Left cardiac atrium (tissue), 4 donors: ENCODE measurements around the gene WWC2. TPM values are rescaled to one million over a fixed set of nuclear protein-coding genes. Genes with fewer than 3 reads are reported as not detected.

Experiments used
- ATAC-seq, 2 donors: fragments of 200-7000 bp; cut with Tn5 transposase; one replicate each; pipeline ENCODE4 v1.9.1; 2020; ENCODE audit warnings: mild to moderate bottlenecking in 2 of 2, moderate library complexity in 2 of 2
- DNase-seq: peaks from one replicate; pipeline ENCODE4 v3.0.0-alpha.2; 2020
- intact Hi-C, 2 donors: fragments of 100-400 bp; cut with DNase I; formaldehyde crosslinking; loops; one replicate each; pipeline versions ENCODE4 v1.14.1 to v1.15.1; 2022 to 2023
- total RNA-seq, 2 donors: library from RNA; stranded (reverse); fragmentation: NEBNext Ultra II Directional; extraction: Animal tissue kit (Norgen Biotek cat#: 25700); gene quantifications; one replicate each; pipeline ENCODE4 v1.2.1, GENCODE V29; 2021
- donor health status: DM: no; HTN: yes; CAD: no.
- donor health status: DM: no; HTN: yes; CAD: no; lungs with severe emphysema.
- donor health status: DM: yes; HTN: yes; CAD: no.
- donor health status: Dilated cardiomyopathy.

WWC2 gene
- total RNA-seq, 2 donors from 2014 or later, result 31.5 to 32.3 TPM

DNA sequence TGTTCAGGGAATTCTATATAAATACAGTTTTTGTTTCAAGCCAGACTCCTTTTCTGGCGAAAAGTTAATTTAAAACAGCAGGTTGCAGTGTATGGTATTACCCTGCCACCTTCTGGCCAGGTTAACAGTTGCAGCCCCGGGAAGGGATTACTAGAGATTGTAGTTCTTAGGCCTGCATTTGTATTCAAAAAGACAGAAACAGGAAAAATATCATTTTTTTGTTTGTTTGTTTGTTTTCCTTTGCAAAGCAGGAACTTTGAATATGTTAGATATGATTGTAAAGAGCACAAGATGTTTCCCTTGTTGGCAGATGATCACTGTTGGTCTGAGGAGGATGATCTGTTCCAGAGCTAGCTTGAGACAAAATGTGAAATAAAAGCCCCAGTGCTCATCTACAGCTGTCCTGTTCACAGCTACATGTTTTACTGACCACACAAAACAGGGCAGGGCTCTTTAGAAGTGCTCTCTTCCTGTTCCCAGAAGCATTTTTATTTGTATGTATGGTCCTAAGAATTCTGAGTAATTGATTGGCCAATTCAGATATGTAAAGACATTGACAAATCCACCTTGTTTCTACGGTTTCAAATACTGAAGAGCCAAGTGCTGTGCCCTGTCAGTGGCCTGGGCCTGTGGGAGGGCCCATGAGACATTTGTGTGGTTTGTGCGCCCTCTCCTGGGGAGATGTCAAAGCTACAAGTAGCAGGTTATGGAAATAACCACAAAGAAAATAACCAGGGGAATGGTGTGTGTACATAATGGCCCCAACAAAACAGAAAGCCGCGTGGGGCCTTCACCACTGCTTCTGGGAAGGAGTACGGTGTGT, 163.1 kb downstream of the WWC2 start:
- intact Hi-C loops, result loop anchor here (1.0 to 10.0 kb wide), 4 partner anchors 189 to 457 kb away; no protein-coding TSS in a partner anchor
- ATAC-seq (peak; percentile 94 to 97), DNase-seq (peak; percentile 82)

DNA sequence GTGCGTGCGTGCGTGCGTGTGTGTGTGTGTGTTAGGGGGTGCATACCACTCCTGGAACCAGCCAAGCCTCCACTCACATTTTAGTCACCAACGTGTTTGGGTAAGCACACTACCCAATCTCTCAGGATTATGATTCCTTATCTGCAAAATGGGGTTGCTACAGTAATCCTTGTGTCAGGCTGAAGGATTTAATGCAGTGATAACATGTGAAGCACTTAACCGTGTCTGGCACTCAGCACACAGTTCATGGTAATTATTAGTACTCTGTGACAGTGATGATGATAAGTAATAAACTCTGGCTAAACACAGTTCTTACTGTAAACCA, 163.7 kb downstream of the WWC2 start:
- ATAC-seq, result no peak
- no peak for DNase-seq
- intact Hi-C loops, result loop anchor here (1.0 to 10.0 kb wide), 4 partner anchors 189 to 458 kb away; no protein-coding TSS in a partner anchor

DNA sequence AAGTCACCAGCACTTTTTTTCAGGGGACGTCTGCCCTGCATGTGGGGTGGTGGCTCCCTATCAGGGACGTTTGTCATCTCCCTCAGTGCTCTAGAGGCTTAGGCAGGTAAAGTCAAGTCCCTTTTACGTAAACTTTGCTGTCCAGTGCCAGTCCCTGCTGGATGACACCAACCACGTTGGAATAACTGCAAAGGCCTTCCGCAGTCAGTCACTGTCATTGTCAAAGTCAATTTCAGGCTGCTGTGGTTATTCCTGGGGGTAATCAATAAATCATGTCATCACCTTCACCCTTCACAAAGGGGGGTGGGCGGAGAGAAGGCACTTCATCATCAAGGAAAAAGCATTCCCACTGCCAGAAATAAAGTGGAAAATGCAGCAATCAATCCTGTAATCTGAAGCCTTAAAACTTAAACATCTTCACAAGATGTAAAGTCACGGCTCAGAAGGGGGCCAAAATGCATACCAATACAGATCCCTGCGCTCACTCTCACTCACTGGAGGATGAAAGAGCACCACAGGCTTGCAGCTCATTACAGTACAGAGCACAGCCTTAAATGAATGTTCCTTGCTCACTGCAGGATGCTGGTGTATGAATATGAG, 164.8 kb downstream of the WWC2 start:
- intact Hi-C loops, result loop anchor here (2.0 to 10.0 kb wide), 3 partner anchors 323 to 459 kb away; no protein-coding TSS in a partner anchor
- ATAC-seq (no peak), DNase-seq (no peak)

DNA sequence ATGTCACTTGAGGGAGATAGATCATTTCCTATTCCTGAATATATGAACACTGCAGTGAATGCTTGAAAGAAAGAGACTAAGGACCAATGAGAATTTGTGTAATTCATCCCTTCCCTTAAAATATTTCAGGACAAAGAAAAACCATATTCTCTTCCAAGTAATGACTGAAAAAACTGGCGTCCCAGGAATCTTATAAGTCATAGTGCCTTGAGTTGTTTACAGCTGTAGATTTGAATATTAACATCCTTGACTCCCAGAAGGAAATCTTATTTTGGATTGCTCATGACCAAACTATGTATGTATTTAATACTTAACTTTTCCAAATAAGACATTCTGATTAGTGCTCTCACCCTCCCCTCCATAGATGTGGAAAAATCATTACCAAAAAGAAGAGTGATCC, 165.6 kb downstream of the WWC2 start:
- DNase-seq (no peak), ATAC-seq (no peak)
- intact Hi-C loops, result loop anchor here (5.0 to 10.0 kb wide), 2 partner anchors 327 to 460 kb away; no protein-coding TSS in a partner anchor

DNA sequence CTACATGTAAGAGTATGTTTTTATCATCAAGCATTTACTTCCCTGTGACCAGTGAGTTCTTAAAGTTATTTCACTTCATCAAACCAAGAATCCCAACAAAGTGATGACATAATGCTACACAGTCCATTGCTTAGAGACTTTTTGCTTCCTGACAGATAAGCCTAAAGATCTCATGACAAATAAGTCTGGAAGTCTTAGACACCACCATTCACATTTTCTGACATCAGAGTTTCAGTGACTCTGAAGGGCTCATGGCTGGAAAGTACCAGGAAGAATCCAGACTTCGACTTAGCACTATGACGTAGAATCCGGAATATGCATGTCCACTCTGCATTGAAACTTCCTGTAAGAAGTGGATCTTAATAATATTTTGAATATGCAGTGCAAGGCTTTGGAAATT, 167.3 kb downstream of the WWC2 start:
- ATAC-seq (no peak), DNase-seq (no peak)
- intact Hi-C loops, result loop anchor here in 1 of 2 donors (10.0 kb wide), 1 partner anchor 462 kb away; no protein-coding TSS in a partner anchor

DNA sequence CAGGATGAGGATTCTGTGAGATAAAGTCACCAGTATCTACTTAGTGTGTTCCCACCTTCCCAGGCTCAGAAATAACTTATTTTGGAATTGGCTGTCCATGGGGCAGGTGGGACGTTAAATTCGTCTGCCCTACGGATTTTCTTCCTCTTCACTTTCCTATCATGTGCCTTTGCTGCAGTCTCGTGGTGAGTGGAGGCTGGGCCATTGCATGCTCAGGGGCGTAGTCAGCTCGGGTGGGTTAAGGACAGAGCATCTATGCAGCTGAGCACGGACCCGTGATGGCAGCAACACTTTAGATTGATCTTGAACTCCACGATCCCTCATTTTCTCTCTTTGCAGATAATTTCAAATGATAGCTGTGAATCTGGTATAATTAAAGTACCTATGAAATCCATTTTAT, 169.5 kb downstream of the WWC2 start:
- intact Hi-C loops, result loop anchor here in 1 of 2 donors (10.0 kb wide), 1 partner anchor 464 kb away; no protein-coding TSS in a partner anchor
- ATAC-seq, result no peak
- no peak for DNase-seq

DNA sequence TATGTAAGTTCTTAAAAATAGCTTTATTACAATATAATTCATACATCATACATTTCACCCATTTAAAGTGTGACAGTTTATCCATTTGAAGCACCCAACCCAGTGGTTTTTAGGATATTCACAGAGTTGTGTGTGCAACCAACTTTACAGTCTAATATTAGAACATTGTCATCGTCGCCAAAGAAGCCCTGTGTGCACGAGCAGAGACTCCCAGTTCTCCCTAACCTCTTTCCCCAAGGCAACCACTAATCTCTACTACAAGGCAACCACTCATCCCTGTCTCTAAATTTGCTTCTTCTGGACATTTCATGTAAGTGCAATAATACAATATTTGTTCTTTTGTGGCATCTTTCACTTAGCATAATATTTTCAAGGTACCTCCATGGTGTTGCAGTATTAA, 173.3 kb downstream of the WWC2 start:
- intact Hi-C loops, result no loop called here
- DNase-seq (no peak), ATAC-seq (no peak)

DNA sequence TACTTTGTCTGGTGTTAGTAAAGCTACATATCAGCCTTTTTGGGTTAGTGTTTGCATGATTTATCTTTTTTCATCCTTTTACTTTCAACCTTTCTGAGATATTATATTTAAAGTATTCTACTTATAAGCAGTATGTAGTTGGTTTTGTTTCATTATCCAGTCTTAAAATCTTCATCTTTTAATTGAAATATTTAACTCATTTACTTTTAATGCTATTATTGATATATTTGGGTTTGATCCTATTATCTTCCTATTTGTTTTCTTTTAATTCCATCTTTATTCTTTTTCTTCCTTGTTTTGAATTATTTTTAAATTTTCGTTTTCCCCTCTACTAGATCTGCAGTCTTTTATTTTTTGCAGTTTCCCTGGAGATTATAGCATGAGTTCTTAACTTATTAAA, 177.0 kb downstream of the WWC2 start:
- DNase-seq (no peak), ATAC-seq (no peak)
- intact Hi-C loops, result no loop called here

DNA sequence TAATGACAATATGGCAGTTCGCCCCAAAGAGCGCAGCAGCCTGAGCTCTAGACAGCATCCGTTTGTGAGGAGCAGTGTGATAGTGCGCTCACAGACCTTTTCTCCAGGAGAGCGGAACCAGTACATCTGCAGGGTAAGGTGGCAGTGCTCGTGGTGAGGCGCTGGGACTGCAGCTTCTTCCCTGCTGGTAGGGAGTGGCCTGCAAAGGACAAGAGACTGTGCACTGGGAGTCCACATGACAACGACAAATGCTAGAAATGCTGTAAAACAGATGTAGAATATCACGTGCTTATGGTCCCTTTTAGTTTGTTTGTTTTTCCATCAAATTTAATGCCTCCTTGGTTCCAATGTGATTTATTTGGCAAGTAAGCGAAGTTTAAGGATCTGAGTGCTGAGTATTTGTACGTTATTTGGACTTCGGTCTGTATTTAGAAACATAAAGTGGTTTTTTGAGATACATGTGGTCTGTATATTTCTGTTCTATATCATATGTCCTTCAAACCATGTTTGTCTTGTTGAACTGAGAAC, 185.3 kb downstream of the WWC2 start:
- ATAC-seq (no peak), DNase-seq (no peak)
- intact Hi-C loops, result no loop called here

DNA sequence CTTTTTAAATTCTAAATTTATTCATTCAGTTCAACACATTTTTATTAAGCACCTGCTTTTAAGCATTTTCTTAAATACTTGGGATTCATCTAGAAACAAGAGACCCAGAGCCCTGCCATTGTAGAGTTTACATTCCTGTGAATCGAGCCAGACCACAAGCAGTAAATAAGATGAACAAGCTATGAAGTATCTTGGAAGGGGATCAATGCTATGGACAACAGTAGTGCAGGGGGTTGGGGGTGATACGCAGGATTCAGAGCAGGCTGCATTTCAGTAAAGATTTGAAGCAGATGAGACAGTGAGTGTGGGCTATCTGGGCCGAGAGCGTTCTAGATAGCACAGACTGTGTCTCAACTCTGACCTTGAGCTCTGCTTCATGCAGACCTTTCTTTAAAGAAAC, 185.9 kb downstream of the WWC2 start:
- no peak for ATAC-seq
- no peak for DNase-seq
- intact Hi-C loops, result no loop called here

DNA sequence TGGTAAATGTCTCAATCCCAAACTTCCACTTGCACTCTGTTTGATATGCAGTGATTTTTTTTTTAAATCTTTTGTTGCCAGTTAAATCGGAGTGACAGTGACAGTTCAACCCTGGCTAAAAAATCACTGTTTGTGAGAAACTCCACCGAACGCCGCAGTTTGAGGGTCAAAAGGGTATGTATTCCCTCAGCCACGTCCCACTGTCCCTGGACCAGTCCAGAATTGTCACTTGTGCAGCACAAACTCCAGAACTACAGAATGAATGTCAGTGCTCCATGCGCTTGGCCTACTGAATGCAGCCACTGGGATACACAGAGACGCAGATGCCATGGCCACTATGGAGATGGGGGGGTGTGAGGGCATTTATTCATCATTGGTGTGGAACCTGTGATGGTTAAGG, 186.8 kb downstream of the WWC2 start:
- ATAC-seq (no peak), DNase-seq (no peak)
- intact Hi-C loops, result no loop called here

DNA sequence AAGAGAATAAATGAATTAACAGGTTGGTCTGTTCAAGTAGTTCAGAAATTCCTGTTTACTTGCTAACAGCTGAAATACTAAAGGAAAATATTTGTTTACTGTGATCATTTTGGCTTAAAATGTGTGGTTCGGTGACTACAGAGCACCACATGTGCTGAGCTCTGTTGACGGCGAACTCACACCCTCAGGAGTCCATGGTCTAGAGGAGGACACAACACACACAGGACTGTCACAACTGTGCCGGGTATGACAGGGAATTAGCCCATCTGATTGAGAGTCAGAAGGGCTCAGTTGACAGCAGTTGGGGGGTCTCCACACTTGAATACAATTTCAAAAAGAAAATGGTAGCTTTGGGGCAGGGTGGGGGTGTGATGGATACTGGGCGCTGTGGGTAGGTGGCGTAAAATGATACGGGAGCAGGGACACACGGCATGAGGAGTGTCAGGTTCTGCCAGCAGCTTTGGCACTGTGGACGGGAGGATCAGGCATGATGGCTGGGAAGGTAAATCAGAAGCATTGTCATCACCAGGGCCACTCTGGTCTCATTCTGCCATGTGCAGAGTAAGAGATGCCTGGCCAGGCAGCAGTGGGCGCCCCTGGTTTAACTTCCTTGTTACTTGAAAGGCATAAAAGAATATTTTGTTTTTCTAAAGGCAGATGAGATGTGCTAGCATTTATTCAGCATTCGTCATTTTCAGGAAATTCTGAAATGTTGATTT, 187.7 kb downstream of the WWC2 start:
- ATAC-seq (no peak), DNase-seq (no peak)
- intact Hi-C loops, result no loop called here

DNA sequence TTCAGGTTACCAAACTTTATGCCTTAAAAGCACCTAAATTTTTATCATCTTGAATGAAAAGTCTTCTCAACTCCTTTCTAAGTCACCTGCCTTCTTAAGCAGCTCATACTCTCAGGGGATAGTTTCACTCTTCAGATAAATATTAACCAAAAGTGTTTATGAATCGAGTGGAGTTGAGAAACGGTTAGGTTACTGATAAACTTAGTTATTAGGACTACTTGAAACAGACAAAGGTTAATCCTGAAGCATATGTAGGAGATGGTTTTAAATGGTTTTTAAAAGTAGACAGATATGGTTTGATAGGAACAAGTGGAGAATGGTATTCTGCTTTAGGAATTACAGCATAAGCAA, 188.2 kb downstream of the WWC2 start:
- intact Hi-C loops, result no loop called here
- DNase-seq, result no peak
- no peak for ATAC-seq

DNA sequence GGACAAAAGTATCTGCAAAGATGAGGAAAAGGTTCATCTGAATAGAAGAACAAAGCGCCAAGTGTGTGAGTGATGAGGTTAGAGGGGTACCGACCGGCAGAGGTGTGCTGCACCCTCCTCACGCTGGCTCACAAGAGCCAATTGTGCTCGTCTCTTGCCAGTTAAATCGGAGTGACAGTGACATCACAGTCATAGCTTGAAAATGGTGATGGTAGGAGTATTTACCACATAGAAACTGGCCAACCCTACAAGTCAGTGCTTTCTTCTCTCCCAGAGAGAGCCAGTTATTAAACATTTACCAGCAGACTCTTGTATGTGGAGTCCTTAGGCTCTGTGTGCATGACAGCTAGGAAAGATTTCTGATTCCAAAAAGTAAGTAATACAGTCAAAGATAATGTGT, 188.6 kb downstream of the WWC2 start:
- DNase-seq (no peak), ATAC-seq (no peak)
- intact Hi-C loops, result no loop called here

DNA sequence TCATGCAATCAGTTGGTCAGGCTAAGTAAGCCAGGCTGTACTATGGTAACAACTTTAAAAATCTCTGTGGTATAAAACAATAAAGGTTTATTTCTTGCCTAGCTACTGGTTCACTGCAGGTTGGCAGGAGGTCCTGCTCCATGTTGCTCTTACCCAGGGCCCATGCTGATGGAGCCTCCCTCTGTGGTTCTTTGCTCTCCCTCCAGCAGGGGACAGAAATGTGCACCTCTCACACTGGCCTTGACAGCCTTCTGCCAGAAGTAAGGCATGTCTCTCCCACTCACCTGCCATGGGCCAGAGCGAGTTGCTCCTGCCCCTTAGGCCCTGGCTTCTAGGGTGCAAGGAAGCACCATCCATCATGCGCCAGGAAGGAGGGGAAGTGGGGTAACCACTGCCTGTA, 189.9 kb downstream of the WWC2 start:
- ATAC-seq, result no peak
- intact Hi-C loops, result no loop called here
- DNase-seq, result no peak

DNA sequence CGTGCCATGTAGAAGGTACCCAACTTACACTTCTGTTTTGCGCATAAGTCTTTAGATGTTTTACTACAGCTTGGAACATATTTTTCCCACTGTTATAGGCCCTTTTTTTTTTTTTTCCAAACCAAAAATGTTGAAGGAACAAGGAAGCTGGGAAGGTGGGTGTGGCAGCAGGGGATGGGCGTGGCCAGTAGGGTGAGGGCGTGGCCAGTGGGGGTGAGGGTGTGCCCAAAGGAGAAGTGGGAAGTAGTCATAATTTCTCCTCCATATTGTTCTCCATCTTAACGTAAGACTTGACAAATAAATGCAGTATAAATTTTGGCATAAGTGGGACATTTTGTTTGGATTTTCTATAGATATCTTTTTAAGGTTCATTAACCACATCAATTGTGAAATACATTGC, 190.6 kb downstream of the WWC2 start:
- intact Hi-C loops, result no loop called here
- no peak for DNase-seq
- no peak for ATAC-seq

DNA sequence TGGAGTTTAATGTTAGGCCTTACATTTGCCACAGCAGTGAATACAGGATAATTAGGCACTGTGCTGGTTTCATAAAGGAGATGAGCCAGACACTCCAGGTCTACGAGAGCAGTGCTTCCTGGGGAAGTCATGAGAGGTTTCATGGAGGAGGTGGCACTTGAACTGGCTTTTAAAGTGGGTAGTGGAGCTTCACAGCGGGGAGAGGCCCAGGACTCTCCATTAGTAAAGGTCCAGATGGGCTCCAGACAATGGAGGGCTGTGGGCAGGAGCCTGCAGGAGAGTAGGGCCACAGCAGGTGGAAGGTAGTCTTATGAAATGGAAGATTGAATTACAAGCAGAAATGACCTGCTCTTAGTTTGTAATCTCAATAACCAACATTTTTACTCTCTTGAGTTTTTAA, 192.0 kb downstream of the WWC2 start:
- ATAC-seq (no peak), DNase-seq (no peak)
- intact Hi-C loops, result no loop called here

DNA sequence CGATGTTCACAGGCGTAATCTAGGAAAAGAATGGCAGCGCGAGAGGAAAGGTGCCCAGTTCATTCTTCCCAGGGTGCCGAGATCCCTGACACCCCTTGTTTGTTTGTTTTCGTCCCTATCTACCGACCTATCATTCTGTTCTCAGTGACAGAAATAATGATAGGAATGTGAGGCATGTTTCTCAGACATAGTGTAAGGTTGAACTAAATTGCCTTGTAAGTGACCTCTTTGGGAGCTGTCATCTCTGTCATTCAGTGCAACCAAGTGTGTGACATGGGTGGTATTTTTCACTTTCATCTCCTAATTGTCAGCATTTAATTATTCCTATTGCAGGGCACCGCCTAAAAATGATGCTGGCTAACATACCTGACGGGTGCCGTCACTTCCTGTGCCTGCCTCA, 196.7 kb downstream of the WWC2 start:
- ATAC-seq (no peak), DNase-seq (no peak)
- intact Hi-C loops, result no loop called here

DNA sequence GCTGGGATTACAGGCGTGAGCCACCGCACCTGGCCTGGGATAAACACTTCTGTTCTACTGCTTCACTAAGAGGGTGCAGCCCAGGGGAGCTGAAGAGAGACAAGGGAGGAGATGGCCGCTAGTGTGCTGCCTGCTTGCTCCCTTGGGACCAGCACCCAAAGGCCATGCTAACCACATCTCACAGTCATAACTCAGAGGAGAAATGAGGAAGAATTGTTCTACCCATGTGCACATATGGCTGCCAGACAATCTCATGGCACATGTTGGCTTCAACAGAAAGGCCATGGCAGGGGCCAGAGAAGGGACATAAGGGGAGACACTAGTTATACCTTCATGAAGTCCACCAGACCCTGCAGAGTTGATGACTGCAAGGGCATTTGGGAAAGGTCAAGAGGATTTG, 198.6 kb downstream of the WWC2 start:
- intact Hi-C loops, result no loop called here
- DNase-seq (no peak), ATAC-seq (no peak)

DNA sequence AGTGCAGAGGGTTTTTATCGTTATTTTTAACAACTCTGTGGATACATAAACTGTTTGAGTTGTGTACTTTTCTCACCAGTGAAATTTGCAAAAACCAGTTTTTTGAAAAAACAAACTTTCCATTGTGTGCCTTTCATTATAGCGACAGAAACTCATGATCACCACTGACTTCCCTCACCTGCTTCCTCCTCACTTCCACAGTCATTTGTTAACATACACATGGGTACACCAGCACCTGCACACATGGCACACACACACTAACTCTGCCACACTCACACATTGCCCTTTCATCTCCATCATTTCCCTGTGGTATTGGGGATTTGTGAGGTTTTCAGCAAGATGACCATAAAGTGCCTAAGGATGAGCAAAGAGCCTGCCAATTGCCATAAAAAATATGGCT, 200.4 kb downstream of the WWC2 start:
- ATAC-seq, result no peak
- no peak for DNase-seq
- intact Hi-C loops, result no loop called here
